SK-N-SH (cell line): ENCODE measurements around the gene NAALADL1. TPM values are rescaled to one million over a fixed set of nuclear protein-coding genes. Genes with fewer than 3 reads are reported as not detected.

ENCODE experiments used
- CTCF ChIA-PET: fragments of 300-600, 350-600 bp; formaldehyde crosslinking; extraction: SDS; loops from one replicate; lab custom pipeline; 2021; lab: Yijun Ruan, JAX
- POLR2A ChIA-PET: fragments of 350-600 bp; sonication (Branson Sonifier 250); formaldehyde crosslinking; extraction: SDS; loops from one replicate; lab custom pipeline; 2020; ENCODE audit warnings: antibody characterized with exemption, inconsistent platforms; lab: Yijun Ruan, JAX
- DNase-seq: peaks from one replicate; pipeline ENCODE4 v3.0.0; 2012
- H2AFZ ChIP-seq: fragments of 200-600 bp; sonication (generic); 2 replicates; pipeline ENCODE4 v1.8.1; 2016; ENCODE audit warnings: antibody characterized with exemption, mild to moderate bottlenecking, low read depth
- H3F3A ChIP-seq: fragments of 200-600 bp; sonication (generic); replicated peaks from 2 replicates; pipeline ENCODE3; 2016; ENCODE audit warnings: antibody characterized with exemption, mild to moderate bottlenecking; ENCODE audit not compliant: insufficient read depth
- H3K27ac ChIP-seq, 2 experiments: fragments of 200-500 bp in 1 of 2; fragments of 200-600 bp in 1 of 2; sonication (Bioruptor generic) in 1 of 2; sonication (generic), shearing (Covaris generic) in 1 of 2; 2 replicates each; pipeline versions ENCODE4 v1.5.1 to v1.6.1; 2014 to 2016; ENCODE audit warnings: low read depth in 2 of 2, inconsistent platforms in 1 of 2, low read length in 1 of 2, mild to moderate bottlenecking in 1 of 2, mixed read lengths in 1 of 2
- H3K27me3 ChIP-seq: fragments of 200-600 bp; sonication (generic), shearing (Covaris generic); 2 replicates; pipeline ENCODE4 v1.6.1; 2016; ENCODE audit warnings: mixed run types; ENCODE audit not compliant: insufficient read depth
- H3K36me3 ChIP-seq, 2 experiments: fragments of 200-500 bp in 1 of 2; fragments of 200-600 bp in 1 of 2; sonication (Bioruptor generic) in 1 of 2; sonication (generic) in 1 of 2; replicated peaks in 1 of 2; 2 replicates each; pipeline versions ENCODE3 to v1.5.1; 2014 to 2016; ENCODE audit warnings: low read length in 1 of 2, mild to moderate bottlenecking in 1 of 2; ENCODE audit not compliant: insufficient read depth in 2 of 2, control insufficient read depth in 1 of 2
- H3K4me1 ChIP-seq, 2 experiments: fragments of 200-500 bp in 1 of 2; fragments of 200-600 bp in 1 of 2; sonication (Bioruptor generic) in 1 of 2; sonication (generic), shearing (Covaris generic) in 1 of 2; 2 replicates each; pipeline versions ENCODE4 v1.5.1 to v1.6.1; 2014 to 2016; ENCODE audit warnings: low read depth in 1 of 2, low read length in 1 of 2, mixed run types in 1 of 2; ENCODE audit not compliant: insufficient read depth in 2 of 2, control insufficient read depth in 1 of 2
- H3K4me2 ChIP-seq: fragments of 200-600 bp; sonication (generic), shearing (Covaris generic); 2 replicates; pipeline ENCODE4 v1.6.1; 2017; ENCODE audit warnings: mixed run types
- H3K4me3 ChIP-seq, 2 experiments: fragments of 200-500 bp in 1 of 2; fragments of 200-600 bp in 1 of 2; sonication (Bioruptor generic) in 1 of 2; sonication (generic), shearing (Covaris generic) in 1 of 2; 2 replicates each; pipeline versions ENCODE4 v1.5.1 to v1.8.1; 2014 to 2016; ENCODE audit warnings: low read depth in 2 of 2, inconsistent platforms in 1 of 2, low read length in 1 of 2, mild to moderate bottlenecking in 1 of 2, mixed read lengths in 1 of 2, moderate library complexity in 1 of 2
- H3K79me2 ChIP-seq: fragments of 200-600 bp; sonication (generic); 2 replicates; pipeline ENCODE4 v1.8.1; 2017; ENCODE audit warnings: mild to moderate bottlenecking; ENCODE audit not compliant: insufficient read depth
- H3K9ac ChIP-seq: fragments of 200-600 bp; sonication (generic); 2 replicates; pipeline ENCODE4 v1.6.1; 2017; ENCODE audit warnings: mixed run types
- H3K9me2 ChIP-seq: fragments of 200-600 bp; sonication (generic); 2 replicates; pipeline ENCODE4 v1.6.1; 2017; ENCODE audit warnings: mixed run types
- H3K9me3 ChIP-seq: fragments of 200-600 bp; sonication (generic); 2 replicates; pipeline ENCODE4 v1.6.1; 2017; ENCODE audit warnings: mixed run types, mild to moderate bottlenecking, moderate library complexity
- H4K20me1 ChIP-seq: fragments of 200-600 bp; sonication (generic); 2 replicates; pipeline ENCODE4 v1.6.1; 2017; ENCODE audit warnings: mild to moderate bottlenecking, mixed run types; ENCODE audit not compliant: insufficient read depth
- CHD2 ChIP-seq: fragments of 150-350 bp; IDR thresholded peaks from 2 replicates; pipeline ENCODE4 v1.6.1; 2018; ENCODE audit warnings: low read length; ENCODE audit not compliant: partially characterized antibody
- ELF1 ChIP-seq: IDR thresholded peaks from 2 replicates; pipeline ENCODE4 v1.4.0; 2012
- EP300 ChIP-seq, 2 experiments: IDR thresholded peaks; 2 replicates each; pipeline versions ENCODE4 v1.4.0 to v1.6.1; 2012; ENCODE audit warnings: borderline replicate concordance in 1 of 2, low read depth in 1 of 2, low read length in 1 of 2
- FOSL2 ChIP-seq: IDR thresholded peaks from 2 replicates; pipeline ENCODE4 v1.4.0; 2012; ENCODE audit warnings: low read depth, mild to moderate bottlenecking, moderate library complexity, borderline replicate concordance
- FOXJ3 ChIP-seq: sonication (generic); formaldehyde crosslinking; IDR thresholded peaks from 2 replicates; pipeline ENCODE4 v1.5.1; 2020; ENCODE audit warnings: mild to moderate bottlenecking, missing genetic modification reagents
- GABPA ChIP-seq: IDR thresholded peaks from 2 replicates; pipeline ENCODE4 v1.4.0; 2012; ENCODE audit warnings: low read depth, mild to moderate bottlenecking
- GATA2 ChIP-seq: sonication (generic); formaldehyde crosslinking; IDR thresholded peaks from 2 replicates; pipeline ENCODE4 v1.5.0; 2020; ENCODE audit warnings: mild to moderate bottlenecking, missing genetic modification reagents
- JUND ChIP-seq: IDR thresholded peaks from 2 replicates; pipeline ENCODE4 v1.4.0; 2012
- MEF2A ChIP-seq: IDR thresholded peaks from 2 replicates; pipeline ENCODE4 v1.4.0; 2012; ENCODE audit warnings: low read depth, borderline replicate concordance
- NFIC ChIP-seq: IDR thresholded peaks from 2 replicates; pipeline ENCODE4 v1.4.0; 2012; ENCODE audit warnings: borderline replicate concordance
- POLR2AphosphoS5 ChIP-seq: IDR thresholded peaks from 2 replicates; pipeline ENCODE4 v1.6.1; 2012; ENCODE audit warnings: low read depth, low read length
- RAD21 ChIP-seq: IDR thresholded peaks from 2 replicates; pipeline ENCODE4 v1.6.1; 2012; ENCODE audit warnings: mild to moderate bottlenecking, low read length
- RXRA ChIP-seq: IDR thresholded peaks from 2 replicates; pipeline ENCODE4 v1.4.0; 2012; ENCODE audit warnings: low read depth, mild to moderate bottlenecking, borderline replicate concordance
- SIN3A ChIP-seq: IDR thresholded peaks from 2 replicates; pipeline ENCODE4 v1.6.1; 2012; ENCODE audit warnings: low read depth, mild to moderate bottlenecking, low read length, moderate library complexity, borderline replicate concordance
- SMC3 ChIP-seq: IDR thresholded peaks from 2 replicates; pipeline ENCODE4 v1.6.1; 2012; ENCODE audit warnings: low read depth, low read length, improper control_type of control experiment
- TAF1 ChIP-seq: IDR thresholded peaks from 2 replicates; pipeline ENCODE4 v1.6.1; 2012; ENCODE audit warnings: low read depth, mild to moderate bottlenecking, low read length, moderate library complexity, borderline replicate concordance
- TEAD4 ChIP-seq: IDR thresholded peaks from 2 replicates; pipeline ENCODE4 v1.4.0; 2012; ENCODE audit warnings: mild to moderate bottlenecking, borderline replicate concordance; ENCODE audit not compliant: insufficient read depth
- WGBS: methylation state at CpG from one replicate; pipeline ENCODE4 v1.1.6; 2017; ENCODE audit warnings: low lambda C conversion rate; 5-methylcytosine and 5-hydroxymethylcytosine counted together
- polyA plus RNA-seq, 3 experiments: library from polyadenylated mRNA; depleted of rRNA; stranded (reverse); fragments of >200 nt; gene quantifications; 2 replicates each; pipeline ENCODE4 v1.2.3, GENCODE V29; 2012
- TF ChIP-seq, protein P1 (sequence below): IDR thresholded peaks from 2 replicates; pipeline ENCODE4 v1.4.0; 2012; ENCODE audit warnings: low read depth
- TF ChIP-seq, protein P2 (sequence below): fragments of 150-350 bp; IDR thresholded peaks from 2 replicates; pipeline ENCODE4 v1.6.1; 2016; ENCODE audit warnings: mild to moderate bottlenecking, low read depth, low read length
- TF ChIP-seq, protein P3 (sequence below): IDR thresholded peaks from 2 replicates; pipeline ENCODE4 v1.4.0; 2012; ENCODE audit warnings: low read depth, borderline replicate concordance
- TF ChIP-seq, protein P4 (sequence below): fragments of 150-350 bp; IDR thresholded peaks from 2 replicates; pipeline ENCODE4 v1.6.1; 2017; ENCODE audit warnings: antibody characterized with exemption, low read length, low read depth, borderline replicate concordance

The NAALADL1 gene
- polyA plus RNA-seq, 1 of the 3 experiments (the other 2 are of a cell fraction) = not detected

DNA sequence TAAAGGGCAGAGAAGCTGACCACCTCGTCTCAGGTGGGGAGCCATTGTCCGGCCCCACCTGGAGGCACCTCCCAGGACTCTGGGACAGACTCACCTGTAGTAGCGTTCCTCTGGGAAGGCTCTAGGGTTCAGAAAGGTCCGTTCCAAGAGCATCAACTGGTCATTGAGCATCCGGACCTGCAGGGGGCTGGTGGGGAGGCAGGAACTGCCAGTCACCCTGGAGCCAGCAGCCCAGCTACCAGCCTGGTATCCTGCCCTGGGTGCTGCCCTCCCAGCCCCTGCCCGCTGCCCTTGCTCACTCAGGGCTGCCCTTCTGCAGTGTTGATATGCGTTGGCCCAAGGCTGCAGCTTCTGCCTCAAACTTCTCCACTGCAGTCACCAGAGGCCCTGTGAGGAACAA is 12.6 kb downstream of the NAALADL1 start:
- no peak overlapping the region for H3K9ac ChIP-seq
- CTCF ChIA-PET = interaction anchor here (0.8 to 2.5 kb wide), 2 partner anchors 32 to 152 kb away, joined by 3 to 10 read pairs; partner anchors contain the start of gene ARL2
- H3K4me3 ChIP-seq = no peak overlapping the region
- no peaks in the 10 kb centered on the region for H3K27me3 ChIP-seq
- DNase-seq = no peak
- H3K9me3 ChIP-seq = no peaks in the 10 kb centered on the region
- H3K79me2 ChIP-seq = peaks cover 30% of the 10 kb centered on the region
- H3K4me2 ChIP-seq = no peak overlapping the region
- peaks cover 3 to 7% of the 10 kb centered on the region in 2 experiments; a peak in 2 of 4 replicates for H3K4me1 ChIP-seq
- no peak for TF ChIP-seq SMC3
- TF ChIP-seq, protein P1, sequence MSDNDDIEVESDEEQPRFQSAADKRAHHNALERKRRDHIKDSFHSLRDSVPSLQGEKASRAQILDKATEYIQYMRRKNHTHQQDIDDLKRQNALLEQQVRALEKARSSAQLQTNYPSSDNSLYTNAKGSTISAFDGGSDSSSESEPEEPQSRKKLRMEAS = no peak
- no peak for TF ChIP-seq NFIC
- TF ChIP-seq, protein P2, sequence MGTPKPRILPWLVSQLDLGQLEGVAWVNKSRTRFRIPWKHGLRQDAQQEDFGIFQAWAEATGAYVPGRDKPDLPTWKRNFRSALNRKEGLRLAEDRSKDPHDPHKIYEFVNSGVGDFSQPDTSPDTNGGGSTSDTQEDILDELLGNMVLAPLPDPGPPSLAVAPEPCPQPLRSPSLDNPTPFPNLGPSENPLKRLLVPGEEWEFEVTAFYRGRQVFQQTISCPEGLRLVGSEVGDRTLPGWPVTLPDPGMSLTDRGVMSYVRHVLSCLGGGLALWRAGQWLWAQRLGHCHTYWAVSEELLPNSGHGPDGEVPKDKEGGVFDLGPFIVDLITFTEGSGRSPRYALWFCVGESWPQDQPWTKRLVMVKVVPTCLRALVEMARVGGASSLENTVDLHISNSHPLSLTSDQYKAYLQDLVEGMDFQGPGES = no peak
- no peak for TF ChIP-seq CHD2
- TF ChIP-seq EP300 (IDR thresholded peaks at IDR 0.05; ENCODE audit: borderline replicate concordance in 1 of 2, low read depth in 1 of 2, low read length in 1 of 2) = no peak
- no peak for TF ChIP-seq POLR2AphosphoS5
- TF ChIP-seq GATA2 (CRISPR knock-in tag) = no peak
- TF ChIP-seq, protein P3, sequence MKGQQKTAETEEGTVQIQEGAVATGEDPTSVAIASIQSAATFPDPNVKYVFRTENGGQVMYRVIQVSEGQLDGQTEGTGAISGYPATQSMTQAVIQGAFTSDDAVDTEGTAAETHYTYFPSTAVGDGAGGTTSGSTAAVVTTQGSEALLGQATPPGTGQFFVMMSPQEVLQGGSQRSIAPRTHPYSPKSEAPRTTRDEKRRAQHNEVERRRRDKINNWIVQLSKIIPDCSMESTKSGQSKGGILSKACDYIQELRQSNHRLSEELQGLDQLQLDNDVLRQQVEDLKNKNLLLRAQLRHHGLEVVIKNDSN = no peak
- no peak for TF ChIP-seq RXRA
- TF ChIP-seq, protein P4, sequence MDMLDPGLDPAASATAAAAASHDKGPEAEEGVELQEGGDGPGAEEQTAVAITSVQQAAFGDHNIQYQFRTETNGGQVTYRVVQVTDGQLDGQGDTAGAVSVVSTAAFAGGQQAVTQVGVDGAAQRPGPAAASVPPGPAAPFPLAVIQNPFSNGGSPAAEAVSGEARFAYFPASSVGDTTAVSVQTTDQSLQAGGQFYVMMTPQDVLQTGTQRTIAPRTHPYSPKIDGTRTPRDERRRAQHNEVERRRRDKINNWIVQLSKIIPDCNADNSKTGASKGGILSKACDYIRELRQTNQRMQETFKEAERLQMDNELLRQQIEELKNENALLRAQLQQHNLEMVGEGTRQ = no peak
- TF ChIP-seq FOXJ3 (CRISPR knock-in tag) = no peak
- no peak for TF ChIP-seq TAF1
- POLR2A ChIA-PET = no interaction called here
- 92% methylated on average over 4 of the region's 7 CpGs for WGBS
- H4K20me1 ChIP-seq = no peaks in the 10 kb centered on the region
- no peaks in the 10 kb centered on the region for H3F3A ChIP-seq
- H3K27ac ChIP-seq = no peak overlapping the region
- no peaks in the 10 kb centered on the region for H3K9me2 ChIP-seq
- no peak overlapping the region for H2AFZ ChIP-seq
- peaks cover 8 to 13% of the 10 kb centered on the region in 2 experiments for H3K36me3 ChIP-seq

DNA sequence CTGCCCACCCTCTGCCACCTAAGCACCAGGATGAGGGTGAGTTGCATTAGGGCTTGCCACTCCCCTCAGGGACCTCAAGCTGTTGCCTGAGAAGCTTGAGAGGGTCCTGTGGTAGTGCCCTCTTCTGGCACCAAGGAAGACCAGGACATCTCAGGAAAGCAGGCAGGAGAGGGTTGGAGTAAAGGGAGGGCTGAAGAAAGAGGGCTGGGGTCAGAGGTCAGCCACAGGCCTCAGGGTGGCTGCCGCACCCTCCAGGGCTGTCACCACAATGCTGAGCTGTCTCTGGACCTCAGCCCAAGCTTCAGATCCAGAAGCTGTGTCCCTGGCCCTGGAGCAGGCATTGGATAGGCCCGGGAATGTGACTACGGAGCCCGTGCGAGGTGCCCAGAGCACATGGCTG is 13.3 kb downstream of the NAALADL1 start:
- no peak overlapping the region for H3K4me3 ChIP-seq
- H4K20me1 ChIP-seq = no peaks in the 10 kb centered on the region
- H3K4me2 ChIP-seq = no peak overlapping the region
- H3K9me2 ChIP-seq = no peaks in the 10 kb centered on the region
- H2AFZ ChIP-seq = no peak overlapping the region
- H3F3A ChIP-seq = peaks cover 6% of the 10 kb centered on the region
- H3K4me1 ChIP-seq = peaks cover 5 to 7% of the 10 kb centered on the region in 2 experiments; a peak in 2 of 4 replicates
- TF ChIP-seq GABPA (no peak), NFIC (no peak), TAF1 (no peak), RAD21 (no peak), MEF2A (no peak), FOSL2 (no peak), ELF1 (no peak), TEAD4 (no peak), SIN3A (no peak), RXRA (no peak), GATA2 (CRISPR knock-in tag) (no peak), CHD2 (no peak), EP300 (IDR thresholded peaks at IDR 0.05; ENCODE audit: borderline replicate concordance in 1 of 2, low read depth in 1 of 2, low read length in 1 of 2) (no peak), JUND (no peak)
- TF ChIP-seq, protein P1 = no peak
- TF ChIP-seq, all 33 proteins: peak for 0
- 100% methylated on average over 1 of the region's 5 CpGs for WGBS
- DNase-seq = no peak
- Histone ChIP-seq H3K79me2 (peaks cover 30% of the 10 kb centered on the region), H3K36me3 (peaks cover 8 to 13% of the 10 kb centered on the region in 2 experiments), H3K9ac (no peak overlapping the region), H3K27ac (no peak overlapping the region), H3K9me3 (no peaks in the 10 kb centered on the region), H3K27me3 (no peaks in the 10 kb centered on the region)
- POLR2A ChIA-PET = no interaction called here
- CTCF ChIA-PET = interaction anchor here (0.8 to 2.5 kb wide), 2 partner anchors 31 to 151 kb away, joined by 3 to 10 read pairs; partner anchors contain the start of gene ARL2
